ENCODE results near the gene OR2B3.
"Not testable (repeated sequence)": the region's sequence is repeated elsewhere in the genome, so short reads cannot be mapped to it uniquely, and the experiment has no call there.

Gene OR2B3

GRCh38 chr6:29087213-29087612 is at the start of gene OR2B3:
TSS of gene OR2B3 (minus strand) at chr6:29087313. CDS start at chr6:29087248, 65 bp downstream.
- in situ Hi-C loops (cut with HindIII; ENCODE audit: low sequenced_read_pairs), result no loop called here
- no peak for TF ChIP-seq CTCF (IDR thresholded peaks at IDR 0.05; ENCODE audit: low read depth, low read length, missing control alignments)

GRCh38 chr6:29131691-29132090 is 44.6 kb upstream of the OR2B3 start:
- no peak for DNase-seq (ENCODE audit: low read depth)
- TF ChIP-seq CTCF (IDR thresholded peaks at IDR 0.05; ENCODE audit: low read depth, low read length, missing control alignments), result no peak
- in situ Hi-C loops (cut with HindIII; ENCODE audit: low sequenced_read_pairs), result no loop called here
- no peak overlapping the region for H3K4me3 ChIP-seq (ENCODE audit: low read depth, low read length)

More at GRCh38 chr6:29087213-29087612, at the start of gene OR2B3:
- H3K4me3 ChIP-seq (ENCODE audit: low read depth, low read length), result no peak within 1 kb of the TSS
- DNase-seq (ENCODE audit: low read depth), result no peak

- in situ Hi-C loops (cut with HindIII; ENCODE audit: low sequenced_read_pairs), result no loop called here
- no peak for DNase-seq (ENCODE audit: low read depth)
- no peak for TF ChIP-seq CTCF (IDR thresholded peaks at IDR 0.05; ENCODE audit: low read depth, low read length, missing control alignments)
- H3K4me3 ChIP-seq (ENCODE audit: low read depth, low read length), result no peak overlapping the region
Measured at GRCh38 chr6:29130644-29131043, 43.5 kb upstream of the OR2B3 start.

- in situ Hi-C loops (cut with HindIII; ENCODE audit: low sequenced_read_pairs), result no loop called here
- TF ChIP-seq CTCF (IDR thresholded peaks at IDR 0.05; ENCODE audit: low read depth, low read length, missing control alignments), result no peak
- no peak for DNase-seq (ENCODE audit: low read depth)
- H3K4me3 ChIP-seq (ENCODE audit: low read depth, low read length), result no peak overlapping the region
Measured at GRCh38 chr6:29129326-29130012, 42.4 kb upstream of the OR2B3 start.

- DNase-seq (ENCODE audit: low read depth); H3K4me3 ChIP-seq (ENCODE audit: low read depth, low read length); in situ Hi-C loops (cut with HindIII; ENCODE audit: low sequenced_read_pairs): not testable (repeated sequence)
Measured at GRCh38 chr6:29114964-29115363, 27.9 kb upstream of the OR2B3 start.

GRCh38 chr6:29112135-29112534 is 25.0 kb upstream of the OR2B3 start:
- H3K4me3 ChIP-seq (ENCODE audit: low read depth, low read length), result no peak overlapping the region
- DNase-seq (ENCODE audit: low read depth), result no peak
- no peak for TF ChIP-seq CTCF (IDR thresholded peaks at IDR 0.05; ENCODE audit: low read depth, low read length, missing control alignments)
- in situ Hi-C loops (cut with HindIII; ENCODE audit: low sequenced_read_pairs), result no loop called here

- H3K4me3 ChIP-seq (ENCODE audit: low read depth, low read length), result no peak within 1 kb of the TSS
- in situ Hi-C loops (cut with HindIII; ENCODE audit: low sequenced_read_pairs), result no loop called here
- DNase-seq (ENCODE audit: low read depth), result no peak
- TF ChIP-seq CTCF (IDR thresholded peaks at IDR 0.05; ENCODE audit: low read depth, low read length, missing control alignments), result no peak
Measured at GRCh38 chr6:29107758-29108157, 20.6 kb upstream of the OR2B3 start, which contains the start of gene OR2J3. TSS of gene OR2J3 (plus strand) at chr6:29108058. CDS start at chr6:29111891, 3,833 bp downstream.

Data from astrocyte of the cerebellum (primary cell).